Smooth muscle cell (in vitro differentiated cells): ENCODE results near the gene ESX1. TPM values are rescaled to one million over a fixed set of nuclear protein-coding genes. Genes with fewer than 3 reads are reported as not detected.

Experiments used
- DNase-seq: peaks from one replicate; lab custom pipeline; 2025; ENCODE audit not compliant: unreplicated experiment; lab: John Stamatoyannopoulos, UW
- H2AFZ ChIP-seq: fragments of 200-600 bp; sonication (generic); 2 replicates; pipeline ENCODE4 v1.6.0; 2016; ENCODE audit warnings: antibody characterized with exemption, low read depth, mild to moderate bottlenecking
- H3F3A ChIP-seq: fragments of 200-600 bp; sonication (generic); 2 replicates; pipeline ENCODE4 v1.6.0; 2017; ENCODE audit warnings: antibody characterized with exemption, low read depth
- H3K27ac ChIP-seq: fragments of 200-600 bp; sonication (generic); 2 replicates; pipeline ENCODE4 v1.5.1; 2016; ENCODE audit warnings: low read depth, mild to moderate bottlenecking
- H3K27me3 ChIP-seq: fragments of 200-600 bp; sonication (generic); 2 replicates; pipeline ENCODE4 v1.6.1; 2016; ENCODE audit warnings: low read depth, mild to moderate bottlenecking
- H3K36me3 ChIP-seq: fragments of 200-600 bp; sonication (generic); 2 replicates; pipeline ENCODE4 v1.5.1; 2016; ENCODE audit warnings: low read depth
- H3K4me1 ChIP-seq: fragments of 200-600 bp; sonication (generic); 2 replicates; pipeline ENCODE4 v1.5.1; 2016; ENCODE audit warnings: low read depth
- H3K4me2 ChIP-seq: fragments of 200-600 bp; sonication (generic); 2 replicates; pipeline ENCODE4 v1.6.0; 2016; ENCODE audit warnings: mild to moderate bottlenecking
- H3K4me3 ChIP-seq: fragments of 200-600 bp; sonication (generic); 2 replicates; pipeline ENCODE4 v1.5.1; 2016; ENCODE audit warnings: mild to moderate bottlenecking
- H3K79me2 ChIP-seq: fragments of 200-600 bp; sonication (generic); 2 replicates; pipeline ENCODE4 v1.6.0; 2016; ENCODE audit warnings: low read depth, mild to moderate bottlenecking
- H3K9ac ChIP-seq: fragments of 200-600 bp; sonication (generic); 2 replicates; pipeline ENCODE4 v1.6.0; 2016; ENCODE audit warnings: low read depth
- H3K9me3 ChIP-seq: fragments of 200-600 bp; sonication (generic); replicated peaks from 2 replicates; pipeline ENCODE4 v1.5.1; 2016; ENCODE audit warnings: low read depth
- H4K20me1 ChIP-seq: fragments of 200-600 bp; sonication (generic); 2 replicates; pipeline ENCODE4 v1.6.0; 2016; ENCODE audit warnings: low read depth
- CTCF ChIP-seq: fragments of 200-600 bp; sonication (generic); IDR thresholded peaks from 2 replicates; pipeline ENCODE4 v1.5.1; 2017; ENCODE audit warnings: borderline replicate concordance, mild to moderate bottlenecking, antibody characterized with exemption; ENCODE audit not compliant: insufficient read depth, poor library complexity, severe bottlenecking
- WGBS: methylation state at CpG from one replicate; pipeline ENCODE4 v1.1.7; 2016; ENCODE audit warnings: low lambda C conversion rate; 5-methylcytosine and 5-hydroxymethylcytosine counted together
- polyA plus RNA-seq: library from polyadenylated mRNA; unstranded; fragments of >200 nt; fragmentation: Nextera tagmentation; extraction: Ambion mirVana; gene quantifications from 2 replicates; pipeline ENCODE4 v1.2.1, GENCODE V29; 2016
- total RNA-seq: library from RNA; depleted of rRNA; stranded (reverse); fragments of >200 nt; gene quantifications from 2 replicates; pipeline ENCODE4 v1.2.3, GENCODE V29; 2014

The ESX1 gene
- total and polyA plus RNA-seq, 2 experiments from 2014 or later: 0.17 TPM; not detected in 1

GRCh38 chrX:104205548-104205947 lies 49.2 kb downstream of the ESX1 start:
- Histone ChIP-seq H3K27me3 (no peaks in the 10 kb centered on the region), H2AFZ (no peak overlapping the region), H3K4me2 (no peak overlapping the region), H3K36me3 (no peaks in the 10 kb centered on the region), H3F3A (no peaks in the 10 kb centered on the region), H3K4me3 (no peak overlapping the region), H3K9me3 (no peaks in the 10 kb centered on the region), H4K20me1 (no peaks in the 10 kb centered on the region), H3K27ac (no peak overlapping the region), H3K4me1 (no peaks in the 10 kb centered on the region), H3K9ac (no peak overlapping the region), H3K79me2 (no peaks in the 10 kb centered on the region)
- WGBS: 78% methylated on average over 5 of the region's 5 CpGs
- no peak for DNase-seq
- no peak for TF ChIP-seq CTCF

Other genes with a start within 250 kb of the ESX1 start
- gene H2BW1, start 241.2 kb downstream of the ESX1 start, total RNA-seq: not detected in 2 replicates
- not detected in 2 replicates for gene H2BW1, start 241.2 kb downstream of the ESX1 start, polyA plus RNA-seq
- gene H2BW2, start 215.0 kb downstream of the ESX1 start, total RNA-seq: 0.13 TPM in 1 of 2 replicates, not detected in the other
- not detected in 2 replicates for gene H2BW2, start 215.0 kb downstream of the ESX1 start, polyA plus RNA-seq
- 0.63 and 6.3 TPM in 2 replicates for gene TMSB15C, start 178.7 kb downstream of the ESX1 start, total RNA-seq
- 1.1 TPM in 2 replicates for gene TMSB15C, start 178.7 kb downstream of the ESX1 start, polyA plus RNA-seq
- gene ZCCHC18, start 142.4 kb downstream of the ESX1 start, total RNA-seq: 1.3 TPM in 1 of 2 replicates, not detected in the other
- 1.5 and 1.7 TPM in 2 replicates for gene ZCCHC18, start 142.4 kb downstream of the ESX1 start, polyA plus RNA-seq
- 0.18 and 8.9 TPM in 2 replicates for gene SLC25A53, start 97.9 kb downstream of the ESX1 start, total RNA-seq
- gene SLC25A53, start 97.9 kb downstream of the ESX1 start, polyA plus RNA-seq: 2.0 and 3.4 TPM in 2 replicates
- 16.2 and 19.6 TPM in 2 replicates for gene FAM199X, start 88.5 kb downstream of the ESX1 start, total RNA-seq
- gene FAM199X, start 88.5 kb downstream of the ESX1 start, polyA plus RNA-seq: 4.1 and 5.3 TPM in 2 replicates